ENCODE measurements around the gene CLDN9.
A peak's percentile ranks its signal among the peaks of the same experiment; 100 is the strongest.

Gene CLDN9

GRCh38 chr16:2996298-2996697, 16.4 kb upstream of the CLDN9 start:
- DNase-seq (ENCODE audit: low spot score), result no peak

DNA sequence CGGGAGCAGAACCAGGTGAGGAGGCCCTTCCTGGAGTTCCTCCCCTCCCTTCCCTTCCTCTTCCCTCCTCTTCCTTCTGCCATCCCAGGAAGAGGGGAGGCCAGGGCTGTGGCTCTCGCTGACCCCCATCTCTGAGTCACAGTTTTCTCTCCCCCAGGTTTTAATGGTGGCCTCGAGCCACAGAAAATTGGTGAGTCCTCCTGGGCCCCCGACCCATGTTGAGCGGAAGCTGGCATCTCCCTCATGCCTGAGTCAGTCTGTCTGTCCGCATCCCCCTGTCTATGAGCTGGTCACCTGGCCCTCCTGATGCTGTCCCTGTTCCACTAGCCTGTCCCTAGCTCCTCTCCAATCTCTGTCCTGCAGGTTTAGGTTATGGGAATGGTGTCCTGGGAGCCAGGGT, 12.8 kb upstream of the CLDN9 start:
- no peak for DNase-seq (ENCODE audit: low spot score)

DNA sequence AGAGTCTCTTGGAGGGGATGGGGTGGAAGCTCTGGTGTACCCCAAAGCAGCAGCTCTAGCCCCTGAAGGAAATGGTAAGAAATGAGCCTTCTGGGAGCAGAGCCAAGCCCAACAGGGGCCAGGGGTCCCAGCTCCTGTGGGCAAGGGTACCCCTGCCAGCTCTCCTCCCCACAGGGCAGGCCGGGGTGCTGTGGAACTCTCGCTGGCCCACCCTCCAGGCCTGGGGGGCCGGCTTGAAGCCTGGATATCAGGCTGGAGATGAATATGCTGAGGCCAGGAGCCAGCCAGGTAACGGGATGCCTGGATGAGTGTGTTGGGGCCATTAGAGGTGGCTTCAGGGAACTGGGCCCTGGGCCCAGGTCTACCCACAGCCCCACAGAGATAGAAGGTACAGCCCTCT, 12.2 kb upstream of the CLDN9 start:
- no peak for DNase-seq (ENCODE audit: low spot score)

DNA sequence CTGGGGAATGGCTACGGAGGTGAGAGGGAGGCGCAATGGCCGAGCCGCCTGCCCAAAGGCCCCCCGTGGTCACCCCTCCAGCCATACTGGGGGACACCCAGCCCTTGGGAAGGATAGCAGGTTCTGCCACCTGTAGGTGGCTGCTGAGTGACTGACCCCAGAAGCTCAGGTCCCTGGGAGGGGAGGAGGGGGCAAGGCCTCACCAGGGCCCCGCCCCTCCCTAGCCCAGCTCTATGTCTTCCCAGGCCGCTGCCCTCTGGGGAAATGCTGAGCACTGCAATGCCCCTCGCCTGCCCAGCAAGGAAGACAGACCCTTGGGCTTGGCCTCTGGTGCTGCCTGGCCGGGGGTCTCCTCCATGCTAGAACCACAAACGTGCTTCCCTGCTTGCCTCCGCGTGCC, 11.4 kb upstream of the CLDN9 start:
- DNase-seq (ENCODE audit: low spot score), result no peak

GRCh38 chr16:3003582-3004270, 9.0 kb upstream of the CLDN9 start:
- peak; percentile 99 for DNase-seq (ENCODE audit: low spot score)

DNA sequence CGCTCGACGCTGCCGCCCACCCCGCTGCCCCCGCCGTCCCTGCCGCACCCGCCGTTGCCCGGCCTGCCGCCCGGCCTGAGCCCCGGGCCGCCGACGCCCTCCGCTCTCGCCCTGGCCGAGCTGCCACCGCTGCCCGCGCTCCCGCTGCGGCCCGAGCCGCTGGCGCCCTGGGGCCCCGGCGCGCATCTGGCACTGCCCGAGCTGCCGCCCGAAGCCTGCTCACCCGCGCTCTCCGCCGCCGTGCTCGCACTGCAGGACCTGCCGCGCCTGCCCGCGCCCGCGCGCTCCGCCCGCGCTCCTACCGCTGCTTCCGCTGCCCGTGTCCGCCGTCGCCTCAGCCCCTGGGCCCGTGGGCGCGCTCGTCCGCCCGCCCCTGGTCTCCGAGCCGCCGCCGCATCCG, 8.4 kb upstream of the CLDN9 start:
- DNase-seq (ENCODE audit: low spot score), result no peak

DNA sequence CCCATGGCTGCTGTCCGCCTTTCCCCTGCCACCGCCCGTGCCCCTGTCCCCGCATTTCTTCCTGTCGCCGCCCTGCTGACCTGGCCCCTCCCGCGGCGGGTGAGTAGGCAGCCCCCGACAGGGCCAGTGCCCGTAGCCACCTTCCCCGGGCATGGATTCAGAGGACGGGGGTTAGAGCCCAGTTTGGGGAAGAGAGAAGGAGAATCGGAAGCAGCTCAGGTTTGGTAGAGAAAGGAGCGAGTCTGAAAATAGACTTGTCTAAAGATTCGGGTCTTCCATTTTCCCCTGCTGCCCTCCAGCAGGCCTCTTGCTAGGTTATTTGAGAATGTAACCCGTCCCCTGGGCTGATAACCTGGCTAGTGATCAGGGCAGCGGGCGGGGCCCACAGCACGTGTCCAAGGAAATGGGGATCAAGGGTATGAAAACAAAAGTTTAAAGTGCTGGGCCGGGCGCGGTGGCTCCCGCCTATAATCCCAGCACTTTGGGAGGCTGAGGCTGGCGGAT, 7.9 kb upstream of the CLDN9 start:
- no peak for DNase-seq (ENCODE audit: low spot score)

GRCh38 chr16:3007059-3007956, 5.4 kb upstream of the CLDN9 start:
- no peak for DNase-seq (ENCODE audit: low spot score)

GRCh38 chr16:3007957-3008689, 4.6 kb upstream of the CLDN9 start:
- DNase-seq (ENCODE audit: low spot score), result no peak

DNA sequence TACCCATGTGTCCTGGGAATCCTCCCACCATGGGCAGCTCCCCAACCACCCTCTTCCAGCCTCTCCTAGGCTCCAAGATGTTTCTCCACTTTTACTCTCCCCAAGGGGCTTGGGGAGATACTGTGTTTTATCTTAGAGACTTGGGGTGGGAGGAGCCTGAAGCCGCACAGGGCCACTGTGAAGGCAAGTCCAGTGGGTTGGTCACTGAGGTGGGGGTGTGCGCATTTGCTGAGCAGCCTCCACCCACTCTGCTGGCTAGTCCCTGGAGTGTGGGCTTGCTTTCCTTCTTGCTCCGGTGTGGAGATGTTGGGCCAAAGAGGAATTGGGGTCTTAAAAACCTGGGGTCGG, 4.1 kb upstream of the CLDN9 start:
- DNase-seq (ENCODE audit: low spot score), result no peak

GRCh38 chr16:3009568-3010390, 2.9 kb upstream of the CLDN9 start:
- DNase-seq (ENCODE audit: low spot score), result no peak

- no peak for DNase-seq (ENCODE audit: low spot score)
These were observed 2.2 kb upstream of the CLDN9 start for GRCh38 chr16:3010510-3010909.

- no peak for DNase-seq (ENCODE audit: low spot score)
These were observed 477 bp upstream of the CLDN9 start for GRCh38 chr16:3012246-3012645.

DNA sequence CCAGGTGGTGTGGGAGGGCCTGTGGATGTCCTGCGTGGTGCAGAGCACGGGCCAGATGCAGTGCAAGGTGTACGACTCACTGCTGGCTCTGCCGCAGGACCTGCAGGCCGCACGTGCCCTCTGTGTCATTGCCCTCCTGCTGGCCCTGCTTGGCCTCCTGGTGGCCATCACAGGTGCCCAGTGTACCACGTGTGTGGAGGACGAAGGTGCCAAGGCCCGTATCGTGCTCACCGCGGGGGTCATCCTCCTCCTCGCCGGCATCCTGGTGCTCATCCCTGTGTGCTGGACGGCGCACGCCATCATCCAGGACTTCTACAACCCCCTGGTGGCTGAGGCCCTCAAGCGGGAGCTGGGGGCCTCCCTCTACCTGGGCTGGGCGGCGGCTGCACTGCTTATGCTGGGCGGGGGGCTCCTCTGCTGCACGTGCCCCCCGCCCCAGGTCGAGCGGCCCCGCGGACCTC, 798 bp downstream of the CLDN9 start:
- no peak for DNase-seq (ENCODE audit: low spot score)

DNA sequence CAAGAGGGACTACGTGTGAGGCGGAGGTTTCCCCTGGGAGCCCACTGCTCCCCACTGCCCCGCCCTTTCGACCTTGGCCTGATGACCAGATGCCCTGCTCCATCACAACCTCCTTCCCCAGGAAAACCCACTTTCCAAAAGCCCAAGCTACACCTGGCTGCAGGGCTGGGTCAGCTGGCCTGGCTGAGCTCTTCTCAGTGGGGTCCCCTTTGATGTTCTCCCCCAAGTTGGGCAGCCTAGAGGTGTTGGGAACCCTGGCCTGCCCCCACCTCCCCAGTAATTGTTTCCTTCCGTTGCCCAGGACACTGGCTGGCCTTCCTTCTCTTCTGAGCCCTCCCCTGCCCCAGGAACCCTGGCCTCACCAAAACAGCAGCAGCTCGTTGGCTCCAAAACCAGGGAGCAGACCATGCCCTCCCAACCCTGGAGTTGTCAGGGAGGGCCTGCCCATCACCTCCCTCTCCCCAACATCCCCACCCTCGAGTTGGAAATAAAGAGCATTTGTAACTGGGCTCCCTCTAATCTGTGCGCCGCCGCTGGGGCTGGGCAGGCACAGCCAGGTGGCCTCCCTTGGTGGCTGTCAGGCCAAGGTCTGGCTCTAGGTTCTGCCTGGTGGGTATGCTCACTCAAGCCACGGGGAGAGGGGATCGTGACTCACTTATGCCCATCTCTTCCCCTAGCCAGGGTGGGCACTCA, 1.4 kb downstream of the CLDN9 start:
- DNase-seq (ENCODE audit: low spot score), result no peak

DNA sequence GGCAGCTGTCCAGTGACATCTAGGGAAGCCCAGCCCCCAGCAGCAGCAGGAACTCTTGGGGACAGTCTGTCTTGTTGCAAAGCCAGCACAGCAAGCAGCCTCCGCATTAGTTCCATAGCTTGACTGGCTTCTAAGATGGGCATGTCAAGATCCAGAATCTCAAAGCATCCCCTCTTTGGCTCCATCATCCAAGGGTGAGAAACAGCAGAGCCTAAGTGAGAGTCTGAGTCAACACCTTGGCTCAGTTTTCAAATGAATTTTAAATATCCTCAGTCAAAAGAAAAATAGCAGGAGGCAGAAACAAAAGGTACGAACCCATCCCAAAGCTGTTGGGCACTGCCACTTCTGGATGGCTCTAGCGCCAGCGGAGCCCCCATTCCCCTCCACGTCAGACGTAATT, 2.2 kb downstream of the CLDN9 start:
- DNase-seq (ENCODE audit: low spot score), result no peak

DNA sequence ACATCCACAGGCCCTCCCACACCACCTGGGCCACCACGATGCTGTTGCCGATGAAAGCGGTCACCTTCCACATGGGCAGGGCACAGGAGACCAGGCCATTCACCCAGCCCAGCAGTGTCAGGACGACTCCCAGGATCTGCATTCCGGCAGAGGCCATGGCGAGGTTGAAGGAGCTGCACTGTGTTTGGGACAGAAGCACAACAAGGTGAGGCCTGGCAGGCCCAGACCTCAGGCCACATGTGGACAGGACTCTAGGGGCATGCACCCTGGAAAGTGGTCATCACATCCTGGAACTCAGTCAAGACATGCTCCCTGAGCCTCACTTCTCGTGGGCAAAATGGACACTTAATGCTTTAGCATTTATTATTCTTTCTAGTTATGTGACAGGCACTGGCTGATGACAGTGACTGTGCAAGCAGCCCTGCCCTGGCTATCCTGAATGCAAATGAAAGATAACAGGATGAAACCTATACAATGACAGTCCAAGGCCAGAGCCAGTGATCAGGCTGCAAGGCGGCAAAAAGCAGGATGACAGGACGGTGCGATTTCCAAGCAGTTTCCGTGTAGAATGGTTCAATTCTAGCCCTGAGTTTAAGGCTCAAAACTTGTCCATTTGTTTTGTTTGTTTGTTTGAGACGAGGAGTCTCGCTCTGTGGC, 3.3 kb downstream of the CLDN9 start:
- DNase-seq (ENCODE audit: low spot score), result no peak

- no peak for DNase-seq (ENCODE audit: low spot score)
These were observed 4.6 kb downstream of the CLDN9 start for GRCh38 chr16:3017344-3017743.

- DNase-seq (ENCODE audit: low spot score), result peak; percentile 53
These were observed 5.2 kb downstream of the CLDN9 start, which contains the start of gene CLDN6 for GRCh38 chr16:3017794-3018506. CLDN6 (minus strand) TSS chr16:3018183; CDS start chr16:3016021, 2,162 bp downstream.

Data from NAMALWA (cell line).